IPS-11a (cell line): ENCODE data around the gene NAP1L1.

Experiments
- H3K4me3 ChIP-seq: one replicate; pipeline ENCODE4 v1.5.1; 2013; ENCODE audit warnings: low read depth, low read length, control low read depth

The NAP1L1 gene

GRCh38 chr12:76023069-76023690, 61.3 kb downstream of the NAP1L1 start:
- no peak overlapping the region for H3K4me3 ChIP-seq

GRCh38 chr12:76022506-76022905, 62.0 kb downstream of the NAP1L1 start:
- no peak overlapping the region for H3K4me3 ChIP-seq

- H3K4me3 ChIP-seq, result no peak overlapping the region
Measured at GRCh38 chr12:76020731-76021672, 63.5 kb downstream of the NAP1L1 start.

DNA sequence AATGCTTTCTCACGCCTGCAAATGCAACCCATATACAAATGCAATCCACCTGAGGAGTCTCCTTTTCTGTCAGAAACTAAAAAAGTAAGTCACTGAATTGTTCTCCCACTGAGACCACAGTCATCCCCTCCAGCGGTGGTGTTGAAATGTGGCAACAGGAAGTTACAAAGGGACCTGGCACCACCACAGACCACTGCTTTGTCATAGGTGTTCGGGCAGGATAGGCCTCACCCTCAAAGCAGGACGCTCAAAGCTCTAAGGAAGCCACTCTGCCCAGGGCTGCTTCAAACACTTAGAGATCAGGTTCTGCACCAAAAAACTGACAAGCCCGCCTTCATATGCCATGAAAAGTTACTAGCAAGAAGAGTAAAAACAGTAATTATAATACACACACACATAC, 64.2 kb downstream of the NAP1L1 start:
- no peak overlapping the region for H3K4me3 ChIP-seq

- H3K4me3 ChIP-seq, result no peak overlapping the region
Measured at GRCh38 chr12:76018672-76019071, 65.8 kb downstream of the NAP1L1 start.

- H3K4me3 ChIP-seq, result no peak overlapping the region
Measured at GRCh38 chr12:76018111-76018510, 66.4 kb downstream of the NAP1L1 start.

- H3K4me3 ChIP-seq, result no peak overlapping the region
Measured at GRCh38 chr12:76014007-76014406, 70.5 kb downstream of the NAP1L1 start.

- H3K4me3 ChIP-seq, result no peak overlapping the region
Measured at GRCh38 chr12:76013603-76014002, 70.9 kb downstream of the NAP1L1 start.

GRCh38 chr12:76012644-76013043, 71.8 kb downstream of the NAP1L1 start:
- H3K4me3 ChIP-seq, result no peak overlapping the region

- H3K4me3 ChIP-seq, result no peak overlapping the region
Measured at GRCh38 chr12:76010732-76011458, 73.6 kb downstream of the NAP1L1 start.

- H3K4me3 ChIP-seq, result no peak overlapping the region
Measured at GRCh38 chr12:76008428-76008827, 76.1 kb downstream of the NAP1L1 start.

DNA sequence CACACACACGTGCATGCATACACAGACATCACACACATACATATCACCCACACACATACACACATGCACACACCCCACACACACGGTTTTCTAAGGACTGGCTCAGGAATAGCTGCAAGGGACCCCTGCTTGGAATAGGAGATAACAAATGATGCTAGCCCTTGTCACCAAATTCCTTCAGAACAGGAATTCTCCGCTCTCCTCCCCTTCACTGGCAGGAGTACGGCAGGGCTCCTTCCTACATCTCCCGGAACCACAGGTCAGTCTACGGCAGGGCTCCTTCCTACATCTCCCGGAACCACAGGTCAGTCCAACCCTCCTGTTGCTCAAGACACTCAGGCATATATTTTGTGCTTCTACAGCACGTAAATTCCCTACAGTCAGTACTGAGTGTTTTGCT, 76.8 kb downstream of the NAP1L1 start:
- H3K4me3 ChIP-seq, result no peak overlapping the region

GRCh38 chr12:76006028-76006925, 78.2 kb downstream of the NAP1L1 start:
- H3K4me3 ChIP-seq, result no peak overlapping the region

GRCh38 chr12:76003355-76003638, 81.2 kb downstream of the NAP1L1 start:
- no peak overlapping the region for H3K4me3 ChIP-seq

- H3K4me3 ChIP-seq, result no peak overlapping the region
Measured at GRCh38 chr12:76002598-76003354, 81.7 kb downstream of the NAP1L1 start.

- H3K4me3 ChIP-seq, result no peak overlapping the region
Measured at GRCh38 chr12:75998292-75999063, 86.0 kb downstream of the NAP1L1 start.

GRCh38 chr12:75997658-75998057, 86.8 kb downstream of the NAP1L1 start:
- H3K4me3 ChIP-seq, result no peak overlapping the region

GRCh38 chr12:75996861-75997447, 87.5 kb downstream of the NAP1L1 start:
- no peak overlapping the region for H3K4me3 ChIP-seq

GRCh38 chr12:75995691-75996090, 88.8 kb downstream of the NAP1L1 start:
- no peak overlapping the region for H3K4me3 ChIP-seq
